IPS-11a (cell line): Measurements from ENCODE around the gene ACIN1.

ENCODE experiments used
- H3K4me3 ChIP-seq: one replicate; pipeline ENCODE4 v1.5.1; 2013; ENCODE audit warnings: low read depth, low read length, control low read depth

ACIN1 gene

DNA sequence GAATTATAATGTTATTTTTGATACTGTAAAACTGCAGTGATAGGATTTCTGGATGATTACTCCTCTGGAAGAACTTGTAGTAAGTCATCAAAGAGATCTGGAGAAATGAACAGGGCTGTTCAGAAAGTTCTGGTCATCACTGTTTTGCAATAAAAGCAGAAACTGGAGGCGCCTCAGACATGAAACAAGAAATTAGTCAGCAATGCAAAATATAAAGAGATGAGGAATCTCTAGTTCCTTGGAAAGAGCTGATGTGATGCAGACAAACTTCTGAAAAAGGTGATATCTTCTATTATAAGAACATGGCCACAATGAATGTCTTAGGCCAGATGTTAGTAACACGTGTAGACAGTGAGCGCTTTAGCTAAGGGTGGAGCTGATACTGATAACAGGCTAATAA is 9.5 kb downstream of the ACIN1 start:
- H3K4me3 ChIP-seq = no peak overlapping the region

GRCh38 chr14:23080474-23080873 is 14.5 kb downstream of the ACIN1 start:
- no peak overlapping the region for H3K4me3 ChIP-seq

DNA sequence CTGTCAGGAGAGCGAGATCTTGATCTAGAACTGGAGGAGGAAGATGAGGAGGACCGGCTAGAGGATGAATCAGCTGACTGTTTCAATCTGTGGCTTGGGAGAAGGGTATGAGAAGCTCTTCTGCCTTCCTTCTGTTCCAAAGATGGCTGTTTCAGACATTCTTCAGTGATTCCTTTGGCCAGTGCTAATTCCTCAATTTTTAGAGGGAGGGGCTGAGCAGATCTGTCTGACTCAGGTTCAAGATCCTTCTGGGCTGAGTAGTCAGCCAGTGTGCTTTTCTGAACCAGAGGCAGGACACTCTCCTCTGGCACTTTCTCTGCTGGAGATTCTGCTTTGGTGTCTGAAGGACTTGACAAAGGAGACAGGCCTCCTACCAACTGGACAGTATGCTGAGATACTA is 15.2 kb downstream of the ACIN1 start:
- H3K4me3 ChIP-seq = no peak overlapping the region

DNA sequence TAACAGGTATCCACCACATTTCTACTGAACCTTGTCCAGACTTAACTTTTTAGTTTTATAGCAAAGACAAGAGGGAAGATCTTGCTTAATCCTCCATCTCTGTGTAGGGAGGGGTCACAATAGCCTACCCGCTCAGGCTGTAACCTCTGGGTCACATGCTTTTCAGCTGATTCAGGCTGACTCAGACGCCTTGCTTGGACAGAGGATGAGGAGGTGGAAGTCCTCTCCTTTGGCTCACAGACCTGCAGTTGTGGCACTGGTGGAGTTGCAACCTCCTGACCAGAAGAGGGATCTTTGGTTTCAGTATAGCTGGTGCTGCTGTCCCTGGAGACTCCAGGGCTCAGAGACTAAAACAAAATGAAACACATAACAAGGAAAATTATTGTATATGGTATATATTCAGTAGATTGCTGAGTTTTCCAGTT is 16.2 kb downstream of the ACIN1 start:
- H3K4me3 ChIP-seq = no peak overlapping the region

DNA sequence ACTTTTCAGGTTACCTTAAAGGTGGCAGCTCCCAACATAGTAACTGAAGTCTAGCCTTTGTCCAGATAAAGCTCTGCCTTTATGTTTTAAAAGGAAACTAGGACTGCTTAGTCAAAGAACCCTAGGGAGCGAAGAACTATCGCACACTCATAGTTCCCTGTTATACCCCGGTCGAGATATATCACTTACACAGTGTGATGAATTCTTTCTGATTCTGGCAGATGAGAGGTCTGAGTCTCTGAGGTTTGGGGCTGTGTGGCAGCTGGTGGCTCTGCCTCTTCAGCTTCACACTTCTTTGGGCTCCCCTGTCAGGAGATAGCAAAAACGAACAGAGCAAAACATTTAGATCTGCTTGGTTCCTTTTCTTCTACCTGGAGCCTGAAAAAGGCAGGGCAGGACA is 17.0 kb downstream of the ACIN1 start:
- H3K4me3 ChIP-seq = no peak overlapping the region

GRCh38 chr14:23076785-23077408 is 18.0 kb downstream of the ACIN1 start:
- H3K4me3 ChIP-seq = no peak overlapping the region

DNA sequence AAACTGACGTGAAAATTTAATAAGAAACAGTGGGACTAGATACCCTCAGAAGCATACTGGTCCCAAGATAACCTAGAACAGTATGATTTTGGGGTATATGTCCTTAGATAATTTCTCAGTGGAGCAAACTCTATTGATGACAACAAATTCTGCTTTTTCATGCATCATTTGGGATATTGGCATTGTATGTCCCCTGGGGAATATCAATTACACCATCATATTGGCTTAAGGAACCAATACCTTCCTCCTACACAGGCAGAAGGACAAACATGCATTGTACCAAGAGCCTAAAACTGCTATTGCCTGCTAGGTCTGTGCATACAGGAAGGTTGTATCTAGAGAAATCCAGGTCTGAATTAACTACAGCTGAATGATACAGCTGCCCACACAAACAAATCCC is 20.0 kb downstream of the ACIN1 start:
- H3K4me3 ChIP-seq = no peak overlapping the region

- H3K4me3 ChIP-seq = no peak overlapping the region
Observed at GRCh38 chr14:23071921-23072539, 22.9 kb downstream of the ACIN1 start.

- H3K4me3 ChIP-seq = peak overlapping the region; percentile 96
Observed at GRCh38 chr14:23071244-23071920, 23.6 kb downstream of the ACIN1 start.

GRCh38 chr14:23070262-23071129 is 24.4 kb downstream of the ACIN1 start:
- peak overlapping the region; percentile 96 for H3K4me3 ChIP-seq

- H3K4me3 ChIP-seq = no peak overlapping the region
Observed at GRCh38 chr14:23069413-23069806, 25.5 kb downstream of the ACIN1 start.

DNA sequence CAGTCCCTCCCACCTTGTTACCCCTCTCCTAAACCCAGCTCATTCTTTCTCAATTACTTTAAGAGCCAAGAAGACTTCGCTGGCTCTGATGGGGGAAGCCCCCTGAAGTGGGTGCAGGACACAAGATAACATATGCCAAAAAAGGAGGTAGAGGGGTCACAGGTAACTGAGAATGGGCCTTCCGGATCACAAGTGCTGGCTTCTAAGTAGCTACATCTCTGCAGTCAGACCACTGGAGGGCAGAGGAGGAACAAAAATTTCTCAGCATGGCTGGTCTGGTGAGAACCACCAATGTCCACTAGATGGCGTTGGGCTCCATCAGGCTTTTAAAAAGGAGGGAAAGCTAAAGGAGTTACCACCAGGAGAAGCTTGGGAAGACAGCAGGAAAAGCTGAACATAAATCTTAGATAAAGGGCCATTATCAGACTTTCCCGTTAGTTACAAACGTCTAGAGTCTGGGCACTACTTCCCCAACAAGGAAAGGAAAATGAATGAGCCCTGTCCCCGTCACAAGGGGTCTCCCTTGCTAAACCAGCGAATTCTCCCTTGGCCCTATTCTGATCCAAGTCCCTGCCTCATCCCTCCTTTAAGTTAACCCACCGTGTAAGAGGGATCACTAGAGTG is 26.0 kb downstream of the ACIN1 start:
- H3K4me3 ChIP-seq = no peak overlapping the region

DNA sequence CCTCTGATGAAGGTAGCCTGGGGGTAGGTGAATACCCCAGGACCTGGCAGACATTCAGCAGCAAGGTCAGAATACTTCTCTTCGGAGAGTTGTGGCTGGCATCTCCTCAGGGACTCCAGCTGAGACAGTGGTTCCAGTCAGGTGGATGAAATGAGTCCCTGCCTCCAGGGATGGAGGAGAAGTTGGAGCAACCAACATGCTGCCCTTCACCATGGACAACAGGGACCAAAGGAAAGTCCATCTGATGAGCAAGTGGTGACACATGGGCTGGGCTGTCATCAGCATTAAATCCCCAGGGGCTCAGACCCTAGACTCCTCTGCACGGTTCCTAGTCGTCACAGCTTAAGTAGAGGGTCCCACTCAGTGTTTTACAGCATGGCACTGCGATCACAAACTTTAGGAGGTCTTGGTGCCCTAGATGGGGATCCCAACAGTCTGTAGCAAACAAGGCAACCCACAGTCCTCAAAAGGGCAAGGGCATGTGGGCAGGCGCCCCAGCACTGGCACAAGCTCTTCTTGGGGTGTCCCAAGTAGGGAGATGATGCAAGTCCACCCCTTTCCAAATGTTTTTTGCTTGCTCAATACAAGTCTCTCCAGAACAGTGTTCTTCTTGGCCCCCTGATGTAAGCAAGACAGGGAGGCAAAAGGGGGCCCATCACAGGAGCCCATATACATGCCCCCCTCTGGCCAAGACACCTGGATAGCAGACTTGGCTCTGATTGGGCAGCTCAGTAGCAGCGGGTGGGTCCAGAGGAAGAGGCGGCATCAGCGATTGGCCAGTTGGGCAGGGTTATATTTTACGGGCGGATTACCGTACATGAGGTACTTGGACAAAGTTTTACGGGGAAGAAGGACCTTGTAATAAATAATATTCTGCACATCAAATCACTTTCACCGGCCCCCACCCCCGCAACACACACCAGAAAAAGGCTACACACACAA is 26.8 kb downstream of the ACIN1 start:
- no peak overlapping the region for H3K4me3 ChIP-seq

DNA sequence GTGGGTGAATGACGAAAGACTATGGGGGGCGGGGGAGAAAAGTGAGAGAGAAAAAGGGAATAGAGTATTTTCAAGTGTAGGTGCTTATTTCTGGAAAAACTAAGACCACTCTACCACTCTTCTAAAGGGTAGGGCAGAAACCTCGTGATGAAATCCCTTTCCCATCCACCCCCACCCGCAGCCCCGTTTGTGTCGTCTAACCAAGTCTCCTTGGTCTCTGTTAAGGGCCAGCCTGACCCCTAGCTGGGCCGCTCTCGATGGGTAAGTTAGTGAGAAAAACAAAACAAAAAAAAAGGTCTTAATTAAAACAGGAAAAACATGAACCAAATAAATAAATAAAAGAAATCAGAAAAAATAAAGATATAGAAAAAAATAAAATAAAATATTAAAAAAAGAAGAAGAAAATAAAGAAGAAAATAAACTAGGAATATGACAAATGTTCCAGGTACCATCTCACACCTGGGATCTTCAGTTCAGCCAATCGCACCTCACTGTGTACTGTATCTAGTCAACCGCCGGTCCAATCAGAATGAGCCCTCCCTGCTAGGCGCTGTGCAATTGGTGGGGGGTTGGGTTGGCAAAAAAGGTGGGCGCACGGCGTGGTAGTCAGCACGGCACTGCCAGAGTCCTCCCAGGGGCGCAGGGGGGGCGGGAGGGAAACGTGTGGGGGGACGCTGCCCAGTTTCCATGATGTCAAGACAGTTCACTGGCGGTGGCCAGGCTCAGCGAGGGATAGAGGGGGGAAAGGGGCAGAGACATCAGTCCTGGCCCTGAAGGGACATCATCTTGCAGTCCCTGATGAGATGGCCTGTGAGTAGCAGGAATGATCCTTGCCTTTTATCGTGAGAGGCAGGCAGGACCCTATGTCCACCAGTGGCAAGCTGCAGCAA is 27.8 kb downstream of the ACIN1 start:
- no peak overlapping the region for H3K4me3 ChIP-seq

- no peak overlapping the region for H3K4me3 ChIP-seq
Observed at GRCh38 chr14:23066368-23066767, 28.6 kb downstream of the ACIN1 start.

- H3K4me3 ChIP-seq = no peak overlapping the region
Observed at GRCh38 chr14:23063601-23064000, 31.3 kb downstream of the ACIN1 start.

DNA sequence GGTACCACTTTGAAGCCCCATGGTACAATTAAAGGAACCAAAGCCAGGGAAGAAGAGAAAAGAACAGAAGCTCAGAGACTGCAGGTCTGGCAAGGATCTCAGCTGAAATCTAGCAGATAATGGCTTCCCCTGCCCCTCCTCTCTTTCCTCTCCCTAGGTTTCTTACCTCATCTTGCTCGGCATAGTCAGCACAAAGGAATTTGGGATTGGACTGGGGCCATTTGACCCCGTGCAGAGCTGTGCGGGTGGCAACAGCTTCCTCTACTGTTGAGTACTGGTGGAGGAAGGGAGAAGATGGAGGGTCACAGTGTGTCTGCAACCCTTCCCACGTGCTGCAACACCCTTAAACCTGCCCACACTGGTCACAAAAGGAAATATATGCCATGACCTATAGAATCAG is 32.9 kb downstream of the ACIN1 start:
- H3K4me3 ChIP-seq = no peak overlapping the region

GRCh38 chr14:23060536-23061260 is 34.2 kb downstream of the ACIN1 start:
- H3K4me3 ChIP-seq = no peak overlapping the region
